NCI-H146 treated with DMSO at 0.1 percent for 48 hours (cell line): ENCODE results near the gene ANGPTL7.
"Not testable (repeated sequence)": the region's sequence is repeated elsewhere in the genome, so short reads cannot be mapped to it uniquely, and the experiment has no call there.

Experiments
- DNase-seq: peaks from one replicate; lab custom pipeline; 2025; ENCODE audit not compliant: unreplicated experiment; lab: John Stamatoyannopoulos, UW

ANGPTL7 gene, protein sequence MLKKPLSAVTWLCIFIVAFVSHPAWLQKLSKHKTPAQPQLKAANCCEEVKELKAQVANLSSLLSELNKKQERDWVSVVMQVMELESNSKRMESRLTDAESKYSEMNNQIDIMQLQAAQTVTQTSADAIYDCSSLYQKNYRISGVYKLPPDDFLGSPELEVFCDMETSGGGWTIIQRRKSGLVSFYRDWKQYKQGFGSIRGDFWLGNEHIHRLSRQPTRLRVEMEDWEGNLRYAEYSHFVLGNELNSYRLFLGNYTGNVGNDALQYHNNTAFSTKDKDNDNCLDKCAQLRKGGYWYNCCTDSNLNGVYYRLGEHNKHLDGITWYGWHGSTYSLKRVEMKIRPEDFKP

DNA sequence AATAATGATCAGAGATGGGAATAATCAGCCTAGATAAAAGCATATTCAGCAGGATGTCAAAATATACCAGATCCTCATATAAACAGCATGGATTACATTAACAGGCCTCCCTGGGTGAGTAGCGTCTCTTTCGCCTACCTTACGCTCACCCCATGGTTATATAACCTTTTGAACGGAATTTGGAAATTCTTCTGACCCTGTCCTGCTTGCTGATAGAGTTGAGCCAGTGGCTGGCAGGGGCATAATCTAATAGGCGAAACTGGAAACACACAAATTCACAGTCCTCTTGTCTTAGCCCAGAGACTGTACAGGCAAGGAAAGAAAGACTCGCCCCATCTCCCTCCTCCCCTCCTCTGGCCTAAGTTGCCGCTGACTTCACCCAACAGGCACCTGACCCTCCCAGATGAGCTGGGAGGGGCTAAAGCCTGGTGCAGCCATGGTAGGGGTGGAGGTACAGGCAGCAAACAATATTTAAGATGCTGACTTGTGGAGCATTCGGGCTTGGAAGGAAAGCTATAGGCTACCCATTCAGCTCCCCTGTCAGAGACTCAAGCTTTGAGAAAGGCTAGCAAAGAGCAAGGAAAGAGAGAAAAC lies at the start of gene ANGPTL7:
ANGPTL7 (plus strand) TSS at position 498 of the 594 bp plus-strand sequence. CDS start 225 bp downstream, outside the sequence.
- no peak for DNase-seq

DNA sequence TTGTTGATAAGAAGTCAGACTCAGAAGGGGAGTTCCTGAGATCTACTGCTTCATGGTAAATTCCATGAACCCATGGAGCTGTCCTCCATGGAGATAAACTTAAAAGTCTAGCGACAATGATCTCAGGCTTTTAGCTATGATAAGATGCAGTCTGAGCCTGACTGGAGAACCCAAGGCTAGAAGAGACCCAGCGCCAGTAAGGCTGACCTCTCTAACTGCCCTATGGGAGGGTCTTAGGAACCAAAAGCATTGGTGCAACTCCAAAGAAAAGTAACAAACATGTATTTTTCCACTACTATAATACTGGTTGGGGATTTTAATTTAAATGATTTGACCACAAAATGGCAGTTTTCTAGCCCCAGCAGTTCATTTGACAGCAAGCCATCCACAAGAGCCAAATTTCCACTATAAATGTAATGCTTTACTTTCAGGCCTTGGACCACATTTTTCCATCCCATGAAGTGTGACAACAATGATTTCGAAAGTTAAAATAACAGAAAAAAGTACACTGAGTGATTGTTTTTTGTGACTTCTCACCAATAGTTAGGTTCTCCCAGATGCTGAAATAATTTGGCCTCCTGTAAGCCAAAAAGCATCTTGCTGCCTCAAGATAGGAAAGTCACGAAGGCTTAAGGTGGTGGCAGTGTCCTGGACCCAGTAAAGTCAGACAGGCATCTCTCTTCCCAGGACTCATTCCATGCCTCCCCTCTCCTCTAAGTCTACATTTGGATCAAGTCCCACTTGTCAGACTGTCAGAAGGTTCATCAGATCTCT lies 46.4 kb upstream of the ANGPTL7 start:
- no peak for DNase-seq

DNA sequence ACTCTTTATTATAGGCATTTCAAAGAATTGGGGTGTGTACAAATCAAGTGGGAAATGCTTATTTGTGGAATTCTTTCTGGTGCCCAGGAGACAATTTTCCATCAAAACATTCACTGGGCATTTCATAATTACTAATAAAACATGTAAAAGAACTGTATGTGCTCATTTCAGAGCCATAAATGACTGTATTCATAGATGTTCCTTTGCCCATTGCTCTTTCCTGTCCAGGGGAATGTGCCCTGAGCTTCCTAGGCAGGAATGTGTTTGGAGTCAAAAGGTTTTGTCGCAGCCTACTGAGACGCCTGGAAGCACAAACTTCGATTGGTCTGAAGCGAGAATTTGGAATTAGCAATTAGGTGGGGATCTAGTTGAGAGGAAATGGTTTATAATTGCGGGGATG lies 45.8 kb upstream of the ANGPTL7 start:
- DNase-seq = no peak

DNA sequence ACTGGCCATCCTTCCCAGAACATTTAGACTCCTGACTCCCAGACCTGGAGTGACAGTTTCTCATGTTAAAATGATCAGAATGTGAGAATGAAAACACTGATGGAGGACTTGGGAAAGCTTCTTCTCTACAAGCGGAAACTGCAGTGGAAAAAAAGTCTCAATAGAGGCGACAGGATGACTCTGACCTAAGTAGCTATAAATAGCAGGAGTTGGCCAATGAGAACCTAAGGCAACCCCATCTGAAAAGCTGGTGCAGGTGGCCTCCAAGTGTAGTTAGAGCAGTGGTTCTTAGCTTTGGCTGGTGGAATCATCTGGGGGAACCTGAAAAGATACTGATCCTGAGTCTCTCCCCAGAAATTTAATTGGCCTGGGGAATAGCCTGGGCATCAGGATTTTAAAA lies 45.2 kb upstream of the ANGPTL7 start:
- no peak for DNase-seq

DNA sequence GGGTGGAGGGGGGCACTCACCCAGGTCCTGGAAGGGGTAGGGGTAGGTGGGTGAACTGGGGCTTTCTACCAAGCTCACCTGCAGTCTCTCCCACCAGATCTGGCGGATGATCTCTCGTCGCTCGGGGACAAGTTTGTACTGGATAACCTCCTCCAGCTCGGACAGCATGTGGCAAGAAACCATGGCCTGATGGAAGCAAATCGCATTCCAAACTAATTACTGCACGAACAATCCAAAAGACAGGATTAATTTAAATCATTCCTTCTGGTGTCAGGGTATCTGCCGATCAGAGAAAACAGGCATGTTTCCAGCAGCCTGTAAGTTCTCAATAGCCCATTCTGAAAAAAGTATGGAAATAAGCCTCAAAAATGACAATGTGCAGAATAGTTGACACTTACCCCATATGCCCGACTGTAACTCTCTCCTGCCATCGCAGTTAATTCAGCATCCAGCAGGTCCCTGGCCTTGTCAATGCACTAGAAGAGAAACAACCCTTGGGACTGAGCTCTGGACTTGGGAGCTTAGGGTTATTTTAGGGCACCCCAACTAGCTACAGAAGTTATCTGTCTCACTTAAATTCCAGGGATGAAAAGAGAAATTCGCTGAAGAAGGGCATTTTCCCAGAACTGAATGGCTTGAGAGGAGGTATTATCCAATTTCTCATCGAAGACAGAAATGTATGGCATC lies 44.4 kb upstream of the ANGPTL7 start:
- DNase-seq = no peak

DNA sequence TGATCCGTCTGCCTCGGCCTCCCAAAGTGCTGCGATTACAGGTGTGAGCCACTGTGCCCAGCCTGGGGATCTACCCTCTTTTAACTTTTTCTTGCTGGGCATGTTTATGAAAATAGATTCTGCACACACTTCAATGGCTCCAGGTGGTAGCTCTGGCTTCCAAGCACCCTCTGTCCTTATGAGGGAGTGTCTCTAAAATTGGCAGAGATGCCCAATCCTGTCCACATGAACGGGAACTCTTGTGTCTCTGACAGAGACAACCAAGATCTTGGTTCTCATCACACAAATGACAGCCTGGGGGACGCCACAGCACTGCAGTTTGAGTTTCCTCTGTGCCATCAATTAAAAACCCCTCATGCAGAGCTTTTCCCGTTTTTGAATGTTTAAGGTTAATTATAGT lies 43.4 kb upstream of the ANGPTL7 start:
- DNase-seq = no peak

DNA sequence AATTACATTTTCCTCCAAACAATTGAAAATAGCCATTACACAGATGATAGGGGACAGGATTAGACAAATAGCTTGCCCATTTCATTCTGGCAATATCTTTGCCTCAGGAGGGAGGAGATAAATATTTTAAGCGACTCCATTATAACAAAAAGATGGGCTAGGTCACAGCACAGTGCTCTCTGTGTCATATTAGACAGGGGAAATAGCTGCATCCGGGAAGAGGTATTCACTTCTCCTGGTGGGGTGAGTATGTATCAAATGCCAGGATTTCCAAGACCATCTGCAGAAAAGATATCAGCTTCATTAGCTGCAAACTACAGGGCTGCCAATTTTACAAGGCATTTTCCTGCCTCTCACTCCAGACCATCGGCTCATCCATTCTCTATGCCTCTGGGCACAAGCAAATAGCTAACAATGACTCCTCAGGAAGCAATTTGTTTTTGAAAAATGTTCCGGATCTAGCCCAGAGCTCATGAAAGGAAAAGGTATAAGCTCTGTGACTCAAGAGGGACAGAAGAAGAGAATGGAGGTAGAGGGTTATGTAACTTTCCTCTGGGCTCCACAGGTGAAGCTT lies 41.9 kb upstream of the ANGPTL7 start:
- DNase-seq = peak; percentile 13

DNA sequence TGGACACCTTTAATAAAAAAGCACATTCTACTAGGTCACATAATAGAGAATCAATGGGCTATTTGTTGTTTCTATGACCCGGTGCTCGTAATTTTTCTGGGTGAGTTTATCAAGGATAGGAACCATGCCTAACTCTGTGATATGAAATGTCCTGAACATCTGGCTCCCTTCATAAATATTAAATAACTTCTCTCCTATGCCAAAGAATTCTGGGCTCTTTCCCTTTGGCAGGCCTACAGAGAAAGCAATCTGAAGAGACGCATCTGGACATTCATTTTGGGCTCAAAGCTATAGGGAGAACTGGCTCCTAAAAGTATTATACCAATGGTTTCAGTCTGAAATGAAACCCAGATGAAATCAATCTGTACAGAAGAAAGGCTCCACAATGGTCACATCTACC lies 38.8 kb upstream of the ANGPTL7 start:
- DNase-seq = no peak

DNA sequence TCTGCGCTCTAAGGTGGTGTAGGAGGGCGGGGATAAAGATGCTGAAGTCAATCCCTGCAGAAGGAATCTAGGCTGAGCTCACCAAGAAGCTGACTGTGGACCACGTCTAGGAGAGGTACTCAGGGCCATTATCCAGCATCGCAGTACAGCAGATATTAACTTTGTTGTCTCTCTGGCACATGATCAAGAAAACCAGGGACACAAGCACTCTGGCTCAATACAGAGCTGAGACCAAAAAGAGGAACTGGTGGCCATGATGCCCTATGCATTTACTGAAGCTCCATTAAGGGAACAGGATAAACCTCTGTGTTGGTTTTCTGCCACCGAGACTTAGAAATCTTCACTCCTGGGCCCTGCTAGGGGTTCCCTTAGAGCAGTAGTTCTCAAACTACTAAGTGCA lies 38.0 kb upstream of the ANGPTL7 start:
- no peak for DNase-seq

DNA sequence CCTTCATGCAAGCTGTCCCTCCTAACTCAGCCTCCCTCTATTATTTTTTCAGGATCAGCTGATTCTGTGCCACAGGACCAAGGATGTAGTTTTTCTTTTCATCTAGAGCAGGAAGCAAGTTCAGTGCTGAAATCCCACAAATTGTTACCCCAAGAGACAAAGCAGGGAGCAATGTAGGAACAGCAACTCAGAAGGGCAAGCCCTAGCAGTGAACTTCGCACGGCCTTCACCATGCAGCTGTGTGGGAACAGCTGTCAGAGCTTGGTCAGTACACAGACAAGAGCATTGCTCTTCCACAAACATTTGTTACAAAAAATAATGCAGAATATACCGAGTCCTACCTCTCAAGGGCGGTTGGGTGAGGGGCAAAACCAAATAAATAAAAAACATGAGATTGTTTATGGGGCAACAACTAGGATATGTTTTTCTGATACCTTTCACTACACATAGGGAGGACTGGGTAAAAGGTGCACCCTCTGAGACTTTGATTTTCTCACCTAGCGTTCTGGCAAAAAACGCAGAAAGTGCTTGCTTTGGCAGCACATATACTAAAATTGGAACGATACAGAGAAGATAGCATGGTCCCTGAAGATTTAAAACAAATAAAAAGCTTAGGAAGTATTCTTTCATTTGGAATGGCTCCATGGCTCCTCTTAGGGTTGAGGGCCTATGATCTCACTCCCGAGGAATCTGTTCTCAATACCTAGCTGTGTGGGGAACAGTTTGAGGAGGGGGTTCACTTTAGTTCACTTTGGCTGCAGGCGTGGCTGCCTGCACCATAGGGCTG lies 37.1 kb upstream of the ANGPTL7 start:
- no peak for DNase-seq

DNA sequence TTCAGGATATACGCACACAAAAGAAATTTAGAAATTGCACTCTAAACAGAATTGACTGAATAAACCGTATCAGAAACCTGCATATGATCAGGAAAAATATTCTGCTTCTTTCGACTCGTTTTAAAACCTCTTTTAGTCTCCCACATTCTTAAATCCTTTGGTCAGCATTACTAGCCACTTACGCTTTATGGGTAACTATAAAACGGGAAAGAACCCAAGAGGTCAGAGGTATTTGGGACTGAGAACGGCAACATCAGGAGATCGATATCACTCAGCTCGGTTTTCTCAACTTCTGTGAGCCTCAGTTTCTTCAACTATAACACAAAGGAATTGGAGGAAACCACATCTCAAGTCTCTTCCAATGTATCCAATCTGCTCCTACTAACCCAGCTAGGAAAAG lies 36.4 kb upstream of the ANGPTL7 start:
- DNase-seq = no peak

DNA sequence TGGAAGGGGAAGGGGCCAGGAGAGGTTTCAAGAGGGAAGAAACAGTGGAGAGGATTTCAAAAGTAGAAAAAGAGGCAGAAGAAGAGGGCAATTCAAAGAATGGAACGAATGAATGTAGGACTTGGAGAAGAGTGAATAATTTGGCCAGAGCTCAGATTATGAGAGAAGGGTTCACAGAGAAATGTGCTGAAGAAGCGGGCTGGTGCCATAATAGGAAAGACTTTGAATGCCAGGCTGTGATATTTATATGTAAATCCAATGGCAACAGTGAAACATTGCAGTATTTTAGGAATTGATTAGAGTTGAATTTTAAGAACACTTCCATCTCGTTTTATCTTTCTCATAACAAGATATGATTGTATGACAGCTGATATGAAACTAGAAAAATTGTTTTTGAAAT lies 36.0 kb upstream of the ANGPTL7 start:
- no peak for DNase-seq

DNA sequence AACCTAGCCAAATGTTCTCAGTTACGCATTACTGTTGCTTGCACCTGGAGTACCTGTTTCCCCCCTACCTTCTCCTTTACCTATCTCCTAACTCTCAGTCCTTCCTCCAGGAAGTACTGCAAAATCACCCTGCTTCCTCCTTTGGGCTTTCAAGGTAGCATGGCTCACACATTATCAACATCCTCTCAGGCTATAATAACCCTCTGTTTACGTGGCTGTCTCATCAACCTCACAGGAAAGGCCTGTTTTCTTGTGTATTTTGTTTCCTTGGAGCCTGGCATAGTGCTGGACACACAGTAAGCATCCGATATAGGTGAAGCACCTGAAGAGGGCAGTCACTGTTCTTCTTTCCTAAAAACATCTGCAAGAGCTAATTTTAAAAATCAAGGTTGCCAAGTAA lies 32.7 kb upstream of the ANGPTL7 start:
- DNase-seq = no peak

DNA sequence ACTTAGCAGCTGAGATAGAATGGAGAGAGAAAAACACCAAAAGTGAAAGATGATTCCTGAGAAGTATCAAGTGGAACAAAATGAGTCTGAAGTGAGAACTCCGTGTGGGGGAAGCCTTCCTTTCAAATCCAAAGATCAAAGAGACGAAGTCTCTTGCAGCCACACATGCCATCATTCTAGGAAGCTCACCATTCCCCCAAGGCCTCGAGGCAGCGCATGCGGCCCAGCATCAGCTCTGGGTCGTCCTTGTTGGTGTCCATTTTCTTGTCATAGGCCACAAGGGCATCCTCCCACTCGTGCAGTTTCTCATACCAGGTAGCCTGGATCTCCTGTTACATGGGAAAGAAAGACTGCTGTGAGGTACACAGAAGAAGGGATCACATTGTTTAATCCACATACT lies 32.2 kb upstream of the ANGPTL7 start:
- DNase-seq = no peak

DNA sequence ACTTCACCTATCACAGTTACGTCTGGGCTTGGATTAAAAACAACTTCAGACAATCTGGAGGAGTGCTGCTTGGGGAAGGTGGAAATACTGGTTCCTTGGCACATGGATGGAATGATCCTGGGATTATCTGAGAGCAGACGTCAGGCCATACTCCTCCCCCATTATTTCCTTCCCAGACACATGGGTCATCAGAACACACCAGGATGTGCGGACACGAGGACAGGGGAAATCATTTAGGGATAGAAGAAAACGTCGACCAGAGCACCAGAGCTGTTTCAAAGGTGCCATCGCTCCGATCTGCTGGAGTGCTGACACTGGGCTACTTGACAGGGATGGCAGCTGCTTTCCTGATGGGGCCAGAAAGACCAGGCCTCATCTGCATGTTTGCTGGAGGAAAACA lies 31.8 kb upstream of the ANGPTL7 start:
- no peak for DNase-seq

DNA sequence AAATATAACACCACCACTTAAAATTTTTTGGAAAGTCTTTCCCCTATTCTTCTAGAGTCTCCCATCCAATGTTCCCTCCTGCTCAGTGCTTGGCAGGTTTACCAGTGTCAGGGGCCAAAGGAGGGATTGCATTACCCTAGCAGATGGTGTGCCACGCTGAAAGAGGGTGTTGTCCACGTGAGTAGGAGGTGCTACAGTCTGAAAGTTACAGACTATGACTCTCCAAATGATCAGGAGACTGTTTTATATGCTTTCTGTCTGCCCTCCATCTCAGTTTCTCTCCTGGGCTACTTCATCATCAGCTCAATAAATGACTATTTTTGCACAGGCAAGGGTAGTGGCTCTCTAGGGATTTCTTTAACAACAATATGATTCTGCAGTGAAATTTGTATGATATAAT lies 31.3 kb upstream of the ANGPTL7 start:
- no peak for DNase-seq

DNA sequence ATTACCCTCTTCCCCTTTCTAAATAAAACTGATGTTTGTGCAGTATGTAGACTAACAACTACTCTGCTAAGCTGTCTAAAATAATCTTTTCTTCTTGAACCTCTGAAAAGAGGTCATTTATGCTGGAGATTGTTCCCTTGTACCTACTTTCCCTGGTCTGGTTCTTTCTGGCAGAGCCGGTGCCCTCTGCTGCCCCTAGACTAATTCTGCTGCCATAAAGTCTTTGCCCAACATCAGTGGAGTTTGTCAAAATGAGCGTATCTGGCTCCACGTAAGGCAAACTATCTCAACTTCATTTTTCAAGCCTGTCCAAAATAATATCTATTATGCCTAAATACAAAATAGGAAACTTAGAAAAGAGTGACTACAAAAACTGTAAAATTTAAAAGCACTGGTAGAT lies 30.9 kb upstream of the ANGPTL7 start:
- DNase-seq = no peak

DNA sequence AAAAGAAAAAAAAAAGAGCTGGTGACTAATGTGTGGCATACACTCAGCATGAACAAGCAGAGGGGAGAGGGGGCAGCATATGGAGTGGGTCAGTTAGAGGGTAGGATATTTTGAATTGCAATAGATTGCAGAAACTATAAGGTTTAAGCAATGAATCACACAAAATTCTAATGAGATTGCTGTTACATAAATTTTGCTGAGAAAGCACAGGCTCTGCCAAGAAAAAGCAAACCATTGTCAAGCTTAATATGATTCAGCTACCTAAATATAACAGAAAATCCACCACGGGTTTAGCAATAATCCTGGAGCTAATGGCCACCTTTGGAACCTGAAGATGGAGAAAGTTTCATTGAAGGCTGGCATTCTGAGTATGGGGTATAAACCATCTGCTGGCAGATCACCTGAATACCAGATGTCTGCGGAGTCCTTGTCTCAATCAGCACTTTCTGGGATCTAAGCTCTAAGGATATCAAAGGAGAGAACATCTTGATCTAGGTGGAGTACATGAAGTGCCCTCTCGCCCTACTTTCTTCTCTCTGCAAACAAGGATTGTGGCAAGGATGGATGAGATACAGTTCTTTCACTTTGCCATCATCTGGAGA lies 30.3 kb upstream of the ANGPTL7 start:
- no peak for DNase-seq

DNA sequence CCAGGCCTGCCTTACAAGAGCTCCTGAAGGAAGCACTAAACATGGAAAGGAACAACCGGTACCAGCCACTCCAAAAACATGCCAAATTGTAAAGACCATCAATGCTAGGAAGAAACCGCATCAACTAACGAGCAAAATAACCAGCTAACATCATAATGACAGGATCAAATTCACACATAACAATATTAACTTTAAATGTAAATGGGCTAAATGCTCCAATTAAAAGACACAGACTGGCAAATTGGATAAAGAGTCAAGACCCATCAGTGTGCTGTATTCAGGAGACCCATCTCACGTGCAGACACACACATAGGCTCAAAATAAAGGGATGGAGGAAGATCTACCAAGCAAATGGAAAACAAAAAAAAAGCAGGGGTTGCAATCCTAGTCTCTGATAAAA lies 26.4 kb upstream of the ANGPTL7 start:
- not testable (repeated sequence) for DNase-seq

DNA sequence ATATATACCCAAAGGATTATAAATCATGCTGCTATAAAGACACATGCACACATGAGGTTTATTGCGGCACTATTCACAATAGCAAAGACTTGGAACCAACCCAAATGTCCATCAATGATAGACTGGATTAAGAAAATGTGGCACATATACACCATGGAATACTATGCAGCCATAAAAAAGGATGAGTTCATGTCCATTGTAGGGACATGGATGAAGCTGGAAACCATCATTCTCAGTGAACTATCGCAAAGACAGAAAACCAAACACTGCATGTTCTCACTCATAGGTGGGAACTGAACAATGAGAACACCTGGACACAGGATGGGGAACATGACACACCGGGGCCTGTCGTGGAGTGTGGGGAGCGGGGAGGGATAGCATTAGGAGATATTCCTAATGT lies 22.4 kb upstream of the ANGPTL7 start:
- DNase-seq = not testable (repeated sequence)
